Kidney (tissue), 14 donors: ENCODE results near the gene ZFP36. TPM values are rescaled to one million over a fixed set of nuclear protein-coding genes. Genes with fewer than 3 reads are reported as not detected.

ENCODE experiments used
- DNase-seq, 5 donors: peaks; one replicate each; pipeline ENCODE4 v3.0.0-alpha.2; 2013 to 2020
- FAIRE-seq: peaks from 2 replicates; lab custom pipeline; 2012; peaks lifted over from hg19 to GRCh38; lab: Jason Lieb, UNC
- H3K27ac ChIP-seq, 2 donors: one replicate each; pipeline ENCODE4 v1.7.0; 2013; ENCODE audit warnings: low read depth in 2 of 2, low read length in 2 of 2, inconsistent platforms in 1 of 2
- H3K27me3 ChIP-seq: one replicate; pipeline ENCODE4 v1.7.1; 2013; ENCODE audit warnings: low read length, inconsistent platforms; ENCODE audit not compliant: control insufficient read depth, insufficient read depth
- H3K36me3 ChIP-seq, 3 donors: one replicate each; pipeline versions ENCODE4 v1.7.0 to v1.7.1; 2013; ENCODE audit warnings: low read length in 3 of 3, control low read depth in 1 of 3, inconsistent platforms in 1 of 3; ENCODE audit not compliant: insufficient read depth in 3 of 3, control insufficient read depth in 2 of 3
- H3K4me1 ChIP-seq, 3 donors: one replicate each; pipeline versions ENCODE4 v1.7.0 to v1.7.1; 2013; ENCODE audit warnings: low read length in 3 of 3, inconsistent platforms in 1 of 3, low read depth in 1 of 3; ENCODE audit not compliant: control insufficient read depth in 2 of 3, insufficient read depth in 2 of 3
- H3K4me3 ChIP-seq, 3 donors: one replicate each; pipeline versions ENCODE4 v1.7.0 to v1.8.1; 2013; ENCODE audit warnings: low read length in 3 of 3, control low read depth in 1 of 3, inconsistent platforms in 1 of 3
- H3K9ac ChIP-seq, 3 donors: one replicate each; pipeline versions ENCODE4 v1.7.0 to v1.7.1; 2013; ENCODE audit warnings: low read length in 3 of 3, control low read depth in 1 of 3, inconsistent platforms in 1 of 3
- H3K9me3 ChIP-seq, 3 donors: one replicate each; pipeline versions ENCODE4 v1.7.0 to v1.7.1; 2013; ENCODE audit warnings: low read length in 3 of 3, control low read depth in 1 of 3, inconsistent platforms in 1 of 3; ENCODE audit not compliant: control insufficient read depth in 2 of 3, insufficient read depth in 1 of 3
- CTCF ChIP-seq: IDR thresholded peaks from 3 replicates; pipeline ENCODE4 v1.5.1; 2012; ENCODE audit warnings: mild to moderate bottlenecking, moderate library complexity, borderline replicate concordance; ENCODE audit not compliant: insufficient read depth; ENCODE audit errors: extremely low read depth
- intact Hi-C: fragments of 100-400 bp; cut with DNase I; formaldehyde crosslinking; loops from one replicate; pipeline ENCODE4 v1.11.1; 2022
- polyA plus RNA-seq: library from polyadenylated mRNA; stranded (reverse); fragments of 350-450 nt; fragmentation: Illumina TruSeq; extraction: RNeasy Lipid Tissue Mini Kit (QIAGEN cat#74804); gene quantifications from one replicate; pipeline ENCODE4 v1.2.3, GENCODE V29; 2014; ENCODE audit warnings: low read depth, low replicate concordance; ENCODE audit not compliant: insufficient read depth
- total RNA-seq: library from RNA; stranded (reverse); fragmentation: NEBNext Ultra II Directional; extraction: Animal tissue kit (Norgen Biotek cat#: 25700); gene quantifications from one replicate; pipeline ENCODE4 v1.2.1, GENCODE V29; 2021
- donor health status: control.
- donor health status: control.
- donor health status: control.
- donor health status: control.
- donor health status: control.
- donor health status: DM: yes; HTN: yes; CAD: no.
- donor health status: Normal renal cell carcinoma (clear cell type).

Gene ZFP36
- total and polyA plus RNA-seq, 2 donors from 2014 or later: 87.9 to 132 TPM

GRCh38 chr19:39423258-39424086, 16.8 kb downstream of the ZFP36 start:
- H3K36me3 ChIP-seq: peaks cover 0 to 8% (median 2%) of the 10 kb centered on the region in 3 donors
- FAIRE-seq (no peak), DNase-seq (no peak)
- TF ChIP-seq CTCF: no peak
- peaks cover 0 to 2% (median under 1%) of the 10 kb centered on the region in 3 donors for H3K4me1 ChIP-seq
- H3K9me3 ChIP-seq: no peaks in the 10 kb centered on the region
- no peaks in the 10 kb centered on the region for H3K27me3 ChIP-seq
- no peak overlapping the region for H3K9ac ChIP-seq
- no peak overlapping the region for H3K27ac ChIP-seq
- H3K4me3 ChIP-seq: no peak overlapping the region
- intact Hi-C loops: no loop called here

GRCh38 chr19:39424934-39425333, 18.3 kb downstream of the ZFP36 start:
- TF ChIP-seq CTCF: no peak
- Histone ChIP-seq H3K9ac (no peak overlapping the region), H3K9me3 (no peaks in the 10 kb centered on the region), H3K4me3 (no peak overlapping the region), H3K36me3 (peaks cover 0 to 3% (median 0%) of the 10 kb centered on the region in 3 donors), H3K27ac (no peak overlapping the region), H3K27me3 (no peaks in the 10 kb centered on the region), H3K4me1 (peaks cover 0 to 5% (median 3%) of the 10 kb centered on the region in 3 donors)
- FAIRE-seq: no peak
- no peak for DNase-seq
- intact Hi-C loops: no loop called here

GRCh38 chr19:39425744-39426143, 19.1 kb downstream of the ZFP36 start:
- no peak overlapping the region for H3K4me3 ChIP-seq
- DNase-seq: no peak
- intact Hi-C loops: no loop called here
- no peaks in the 10 kb centered on the region for H3K36me3 ChIP-seq
- H3K27ac ChIP-seq: no peak overlapping the region
- H3K27me3 ChIP-seq: no peaks in the 10 kb centered on the region
- H3K4me1 ChIP-seq: peaks cover 0 to 5% (median 3%) of the 10 kb centered on the region in 3 donors
- no peak for TF ChIP-seq CTCF
- no peak for FAIRE-seq
- no peak overlapping the region for H3K9ac ChIP-seq
- no peaks in the 10 kb centered on the region for H3K9me3 ChIP-seq
